A549 (cell line): Measurements from ENCODE around the gene FRS3.
"Not testable (repeated sequence)": the region's sequence is repeated elsewhere in the genome, so short reads cannot be mapped to it uniquely, and the experiment has no call there.

Experiments used
- EP300 ChIP-seq, 2 experiments: fragments of >200 bp; sonication (Bioruptor Twin); formaldehyde crosslinking; IDR thresholded peaks; 2 replicates in 1 of 2; 3 replicates in 1 of 2; pipeline ENCODE4 v1.6.1; 2016 to 2017
- RCOR1 ChIP-seq: fragments of 150-350 bp; IDR thresholded peaks from 2 replicates; pipeline ENCODE4 v1.6.1; 2014; ENCODE audit warnings: antibody characterized with exemption, low read length, low read depth
- TF ChIP-seq, protein P1 (sequence below): fragments of >200 bp; sonication (Bioruptor Twin); formaldehyde crosslinking; IDR thresholded peaks from 3 replicates; pipeline ENCODE4 v1.5.1; 2016

DNA sequence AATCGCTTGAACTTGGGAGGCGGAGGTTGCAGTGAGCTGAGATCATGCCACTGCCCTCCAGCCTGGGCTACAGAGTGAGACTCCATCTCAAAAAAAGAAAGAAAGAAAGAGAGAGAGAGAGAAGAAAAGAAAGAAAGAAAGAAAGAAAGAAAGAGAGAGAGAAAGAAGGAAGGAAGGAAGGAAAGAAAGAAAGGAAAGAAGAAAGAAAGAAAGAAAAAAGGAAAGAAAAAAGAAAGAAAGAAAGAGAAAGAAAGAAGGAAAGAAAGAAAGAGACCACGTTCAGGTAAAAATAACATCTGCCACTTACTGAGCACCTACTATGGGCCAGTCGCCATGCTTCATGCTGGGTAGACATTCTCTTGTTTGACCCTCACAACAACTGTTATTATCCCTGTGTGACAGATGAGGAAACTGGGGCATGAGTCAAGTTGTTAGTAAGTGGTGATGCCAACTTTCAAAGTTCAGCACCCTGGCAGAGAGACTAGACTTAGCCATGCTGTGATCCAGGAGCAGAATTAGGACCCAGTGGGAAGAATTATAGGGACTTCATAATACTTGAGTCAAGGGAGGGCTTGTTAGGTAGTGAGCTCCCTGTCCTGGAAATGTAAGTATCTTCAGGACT is 13.5 kb downstream of the FRS3 start:
- not testable (repeated sequence) for TF ChIP-seq RCOR1; EP300 (IDR thresholded peaks at IDR 0.05)
- TF ChIP-seq, protein P1, sequence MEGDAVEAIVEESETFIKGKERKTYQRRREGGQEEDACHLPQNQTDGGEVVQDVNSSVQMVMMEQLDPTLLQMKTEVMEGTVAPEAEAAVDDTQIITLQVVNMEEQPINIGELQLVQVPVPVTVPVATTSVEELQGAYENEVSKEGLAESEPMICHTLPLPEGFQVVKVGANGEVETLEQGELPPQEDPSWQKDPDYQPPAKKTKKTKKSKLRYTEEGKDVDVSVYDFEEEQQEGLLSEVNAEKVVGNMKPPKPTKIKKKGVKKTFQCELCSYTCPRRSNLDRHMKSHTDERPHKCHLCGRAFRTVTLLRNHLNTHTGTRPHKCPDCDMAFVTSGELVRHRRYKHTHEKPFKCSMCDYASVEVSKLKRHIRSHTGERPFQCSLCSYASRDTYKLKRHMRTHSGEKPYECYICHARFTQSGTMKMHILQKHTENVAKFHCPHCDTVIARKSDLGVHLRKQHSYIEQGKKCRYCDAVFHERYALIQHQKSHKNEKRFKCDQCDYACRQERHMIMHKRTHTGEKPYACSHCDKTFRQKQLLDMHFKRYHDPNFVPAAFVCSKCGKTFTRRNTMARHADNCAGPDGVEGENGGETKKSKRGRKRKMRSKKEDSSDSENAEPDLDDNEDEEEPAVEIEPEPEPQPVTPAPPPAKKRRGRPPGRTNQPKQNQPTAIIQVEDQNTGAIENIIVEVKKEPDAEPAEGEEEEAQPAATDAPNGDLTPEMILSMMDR = not testable (repeated sequence)
